GM10248 (cell line): ENCODE data around the gene CORO2A.
"Not testable (repeated sequence)": the region's sequence is repeated elsewhere in the genome, so short reads cannot be mapped to it uniquely, and the experiment has no call there.

Experiments
- CTCF ChIA-PET: fragments of 300-600 bp; sonication (Branson Sonifier 250); formaldehyde crosslinking; extraction: SDS; loops from one replicate; lab custom pipeline; 2021; ENCODE audit warnings: antibody characterized with exemption; lab: Yijun Ruan, JAX
- POLR2A ChIA-PET: fragments of 350-650 bp; sonication (Branson Sonifier 250); formaldehyde crosslinking; extraction: SDS; loops from one replicate; lab custom pipeline; 2020; ENCODE audit warnings: antibody characterized with exemption; lab: Yijun Ruan, JAX
- DNase-seq: peaks from one replicate; pipeline ENCODE4 v3.0.0; 2012; ENCODE audit errors: extremely low spot score
- TF ChIP-seq, protein P1 (sequence below): IDR thresholded peaks from 2 replicates; pipeline ENCODE4 v1.5.1; 2012; ENCODE audit warnings: mild to moderate bottlenecking, low read depth; ENCODE audit errors: extremely low read depth, missing control alignments, control extremely low read depth

Gene CORO2A

DNA sequence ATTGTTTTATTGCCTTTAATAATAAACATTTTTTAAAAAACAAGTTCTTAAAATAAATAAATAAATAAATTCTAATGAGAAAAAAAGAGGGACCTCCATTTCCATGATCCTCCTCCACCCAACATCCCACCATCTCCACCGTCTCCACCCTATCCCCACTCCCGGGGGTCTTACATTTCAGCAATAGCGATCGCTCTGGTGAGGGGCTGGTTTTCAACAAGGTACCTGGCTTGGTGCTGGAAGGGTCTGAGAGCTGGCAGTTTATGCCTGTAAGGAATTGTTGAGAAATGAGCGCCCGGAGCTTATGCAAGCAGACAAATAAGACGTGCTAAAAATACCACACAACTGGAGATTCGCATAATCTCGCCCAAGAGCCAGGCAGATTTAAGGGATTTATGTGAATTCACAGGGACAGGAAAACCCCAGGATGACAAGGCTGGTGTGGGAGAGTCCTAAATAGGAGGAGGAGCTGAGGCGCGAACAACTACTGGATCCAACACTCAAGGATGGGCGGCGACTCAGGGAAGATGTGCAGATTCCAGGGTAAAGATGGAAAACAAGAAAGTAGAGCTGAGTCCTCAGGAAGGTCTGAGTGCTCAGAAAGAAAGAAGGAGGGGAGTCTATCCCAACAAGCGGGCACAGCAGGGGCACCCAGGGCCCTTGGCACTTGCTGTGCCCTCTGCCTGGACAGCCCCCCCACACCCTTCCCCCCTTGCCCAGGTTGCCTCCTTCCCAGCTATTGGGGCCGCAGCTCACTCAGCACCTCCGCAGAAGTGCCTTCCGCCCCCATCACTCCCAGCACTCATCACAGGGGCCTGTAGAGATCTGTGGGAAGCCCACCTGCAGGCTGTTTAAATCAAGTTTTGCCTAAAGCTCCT, 100.5 kb downstream of the CORO2A start:
- ChIA-PET POLR2A (no interaction called here), CTCF (interaction anchor here (0.8 to 2.0 kb wide), 7 partner anchors 8 to 170 kb away, joined by 3 to 8 read pairs (median 3); partner anchors contain the start of gene TBC1D2)
- no peak for DNase-seq
- TF ChIP-seq, protein P1, sequence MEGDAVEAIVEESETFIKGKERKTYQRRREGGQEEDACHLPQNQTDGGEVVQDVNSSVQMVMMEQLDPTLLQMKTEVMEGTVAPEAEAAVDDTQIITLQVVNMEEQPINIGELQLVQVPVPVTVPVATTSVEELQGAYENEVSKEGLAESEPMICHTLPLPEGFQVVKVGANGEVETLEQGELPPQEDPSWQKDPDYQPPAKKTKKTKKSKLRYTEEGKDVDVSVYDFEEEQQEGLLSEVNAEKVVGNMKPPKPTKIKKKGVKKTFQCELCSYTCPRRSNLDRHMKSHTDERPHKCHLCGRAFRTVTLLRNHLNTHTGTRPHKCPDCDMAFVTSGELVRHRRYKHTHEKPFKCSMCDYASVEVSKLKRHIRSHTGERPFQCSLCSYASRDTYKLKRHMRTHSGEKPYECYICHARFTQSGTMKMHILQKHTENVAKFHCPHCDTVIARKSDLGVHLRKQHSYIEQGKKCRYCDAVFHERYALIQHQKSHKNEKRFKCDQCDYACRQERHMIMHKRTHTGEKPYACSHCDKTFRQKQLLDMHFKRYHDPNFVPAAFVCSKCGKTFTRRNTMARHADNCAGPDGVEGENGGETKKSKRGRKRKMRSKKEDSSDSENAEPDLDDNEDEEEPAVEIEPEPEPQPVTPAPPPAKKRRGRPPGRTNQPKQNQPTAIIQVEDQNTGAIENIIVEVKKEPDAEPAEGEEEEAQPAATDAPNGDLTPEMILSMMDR = no peak

DNA sequence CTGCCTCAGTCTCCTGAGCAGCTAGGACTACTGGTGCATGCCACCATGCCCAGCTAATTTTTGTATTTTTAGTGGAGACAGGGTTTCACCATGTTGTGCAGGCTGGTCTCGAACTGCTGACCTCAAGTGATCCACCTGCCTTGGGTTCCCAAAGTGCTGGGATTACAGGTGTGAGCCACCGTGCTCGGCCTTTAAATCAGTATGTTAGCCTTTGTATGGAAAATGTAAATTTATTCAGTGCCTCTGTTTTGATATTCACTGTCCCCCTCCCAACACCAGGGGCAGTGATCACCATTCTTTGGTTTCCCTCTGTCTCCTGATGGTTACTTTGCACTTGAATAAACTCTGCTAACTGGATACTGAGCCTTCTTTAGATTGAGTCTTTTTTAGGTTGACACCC, 101.8 kb downstream of the CORO2A start:
- CTCF ChIA-PET = interaction anchor here (1.1 to 2.8 kb wide), 6 partner anchors 10 to 165 kb away, joined by 3 to 8 read pairs (median 4); partner anchors contain the start of gene TBC1D2
- TF ChIP-seq, protein P1 = peak; percentile 12
- DNase-seq, POLR2A ChIA-PET: not testable (repeated sequence)

DNA sequence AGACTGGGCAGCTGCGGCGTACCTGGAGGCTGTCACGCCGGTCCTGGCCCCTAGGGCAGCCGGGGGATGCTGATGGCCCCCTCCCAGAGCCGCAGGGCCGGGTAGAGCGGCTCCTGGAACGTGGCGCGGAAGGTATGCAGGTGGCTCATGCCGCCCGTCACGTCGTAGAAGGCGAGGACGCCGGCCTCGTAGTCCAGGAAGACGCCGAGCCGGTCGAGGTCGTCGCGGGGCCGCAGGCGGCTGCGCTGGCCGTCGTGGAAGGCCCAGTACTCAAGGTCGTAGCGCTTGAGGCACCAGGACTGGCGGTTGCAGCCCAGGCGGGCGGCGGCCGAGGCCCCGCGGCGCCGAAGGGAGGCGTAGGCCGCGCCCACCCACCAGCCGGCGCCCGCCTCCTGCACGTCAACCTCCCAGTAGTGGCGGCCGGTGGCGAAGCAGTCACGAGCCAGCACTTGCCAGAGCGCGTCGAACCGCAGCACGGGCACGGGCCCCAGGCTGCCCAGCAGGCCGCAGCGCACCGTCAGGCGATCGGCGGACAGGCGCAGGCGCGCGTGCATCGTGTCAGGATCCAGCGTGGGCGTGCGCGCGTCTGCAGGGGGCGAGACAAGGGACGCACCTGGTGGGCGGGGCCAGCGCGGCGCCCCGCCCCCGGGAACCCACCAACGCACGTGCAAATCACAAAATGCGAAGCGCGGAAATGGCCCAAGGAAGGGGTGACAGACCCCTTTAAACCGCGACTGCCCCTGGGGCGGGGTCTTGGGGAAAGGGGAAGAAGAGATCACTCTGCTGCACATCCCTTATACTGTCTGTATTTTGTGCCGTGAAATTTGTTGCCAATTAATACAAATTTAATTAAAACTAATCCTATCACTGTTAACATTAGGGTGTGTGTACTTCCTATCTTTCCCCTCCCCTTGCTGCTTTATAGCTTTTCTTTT, 104.8 kb downstream of the CORO2A start:
- POLR2A ChIA-PET = no interaction called here
- TF ChIP-seq, protein P1 = no peak
- peak; percentile 53 for DNase-seq
- CTCF ChIA-PET = interaction anchor here (0.8 to 2.8 kb wide), 5 partner anchors 14 to 175 kb away, joined by 3 to 10 read pairs (median 6); partner anchors contain the start of gene TBC1D2

DNA sequence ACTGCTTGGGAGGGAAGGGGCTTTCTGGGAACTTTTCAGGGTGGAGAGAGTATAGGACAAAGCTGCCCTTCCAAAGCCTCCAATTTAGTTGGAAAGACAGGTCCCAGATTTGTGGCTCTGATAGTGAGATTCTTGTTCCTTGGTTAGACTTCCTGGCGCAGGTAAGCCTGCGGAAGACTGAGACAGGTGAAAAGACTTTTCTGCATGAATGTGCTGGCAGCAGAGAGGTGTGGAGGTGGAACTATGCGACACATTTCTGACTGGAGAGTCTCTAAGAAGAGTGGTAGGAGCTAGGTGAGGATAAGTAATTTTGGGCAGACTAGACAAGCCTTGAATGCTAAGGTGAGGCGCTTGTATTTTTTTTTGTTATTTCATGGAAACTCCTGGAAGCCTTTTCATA, 106.0 kb downstream of the CORO2A start:
- POLR2A ChIA-PET = no interaction called here
- CTCF ChIA-PET = interaction anchor here (0.8 to 4.5 kb wide), 6 partner anchors 8 to 176 kb away, joined by 3 to 25 read pairs (median 4); no protein-coding TSS in a partner anchor
- TF ChIP-seq, protein P1 = no peak
- DNase-seq = no peak

DNA sequence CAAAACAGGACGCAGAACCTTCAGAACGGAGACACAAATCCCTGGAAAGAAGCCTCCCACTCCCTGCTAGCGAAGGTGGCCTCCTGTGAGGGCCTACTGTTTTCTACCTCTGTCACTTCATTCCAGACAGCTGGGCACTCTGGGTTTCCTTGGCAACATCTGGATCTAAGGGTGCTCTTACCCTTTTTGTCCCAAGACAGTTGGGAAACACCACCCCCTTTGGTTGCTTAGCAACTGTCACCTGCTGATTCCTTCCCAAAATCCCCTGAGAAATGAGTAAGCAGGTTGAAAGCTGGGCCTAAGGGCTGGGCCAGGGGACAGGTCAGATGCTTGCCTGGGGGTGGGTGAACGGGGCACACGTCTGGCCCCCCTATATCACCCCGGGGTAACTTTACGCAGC, 106.5 kb downstream of the CORO2A start:
- TF ChIP-seq, protein P1 = no peak
- ChIA-PET CTCF (interaction anchor here (0.8 to 4.5 kb wide), 7 partner anchors 9 to 177 kb away, joined by 3 to 25 read pairs (median 4); no protein-coding TSS in a partner anchor), POLR2A (no interaction called here)
- DNase-seq = no peak

DNA sequence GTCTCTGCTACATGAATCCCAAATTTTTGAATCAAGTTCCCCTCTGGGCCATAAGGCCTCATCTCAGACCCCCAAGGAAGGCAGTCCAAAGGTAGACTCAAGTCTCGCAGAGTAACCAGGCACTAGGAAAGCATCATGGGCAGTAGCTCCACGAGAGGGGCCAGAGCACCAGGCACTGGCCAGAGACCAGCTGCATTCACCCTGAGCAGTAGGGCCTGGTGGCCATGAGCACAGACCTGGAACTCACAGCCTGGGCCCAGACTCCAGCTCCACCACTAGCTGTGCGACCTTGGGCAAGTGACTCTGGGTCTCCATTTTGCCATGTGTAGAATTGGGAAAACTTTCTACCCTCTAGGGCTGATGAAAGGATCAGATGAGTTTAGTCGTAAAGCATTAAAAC, 107.4 kb downstream of the CORO2A start:
- ChIA-PET POLR2A (no interaction called here), CTCF (interaction anchor here (2.0 to 4.5 kb wide), 2 partner anchors 11 to 50 kb away, joined by 4 to 25 read pairs; no protein-coding TSS in a partner anchor)
- no peak for DNase-seq

More for the DNA sequence above, 107.4 kb downstream of the CORO2A start:
- TF ChIP-seq, protein P1 = no peak
